Pulmonary artery endothelial cell (primary cell): Measurements from ENCODE around the gene KIFC3. TPM values are rescaled to one million over a fixed set of nuclear protein-coding genes. Genes with fewer than 3 reads are reported as not detected.
"Not testable (repeated sequence)": the region's sequence is repeated elsewhere in the genome, so short reads cannot be mapped to it uniquely, and the experiment has no call there.

Experiments used
- DNase-seq: peaks from one replicate; pipeline ENCODE4 v3.0.0-alpha.2; 2011; ENCODE audit warnings: low read depth, low spot score
- total RNA-seq: library from RNA; depleted of rRNA; stranded (reverse); fragments of >200 nt; gene quantifications from 2 replicates; pipeline ENCODE4 v1.2.3, GENCODE V29; 2014

The KIFC3 gene
- total RNA-seq, 1 donor from 2014 or later, result 53.3 TPM

- no peak for DNase-seq
Observed at GRCh38 chr16:57804111-57804837, 2.0 kb upstream of the KIFC3 start.

- DNase-seq, result no peak
Observed at GRCh38 chr16:57803134-57803990, 1.1 kb upstream of the KIFC3 start.

- no peak for DNase-seq
Observed at GRCh38 chr16:57801809-57802340, 416 bp downstream of the KIFC3 start.

GRCh38 chr16:57801098-57801808 is 1.0 kb downstream of the KIFC3 start:
- no peak for DNase-seq

- no peak for DNase-seq
Observed at GRCh38 chr16:57800200-57801097, 1.8 kb downstream of the KIFC3 start.

GRCh38 chr16:57799600-57800199 is 2.6 kb downstream of the KIFC3 start:
- DNase-seq, result no peak

GRCh38 chr16:57798953-57799599 is 3.2 kb downstream of the KIFC3 start:
- DNase-seq, result no peak

- no peak for DNase-seq
Observed at GRCh38 chr16:57798267-57798810, 4.0 kb downstream of the KIFC3 start.

- DNase-seq, result no peak
Observed at GRCh38 chr16:57797526-57798266, 4.6 kb downstream of the KIFC3 start.

- no peak for DNase-seq
Observed at GRCh38 chr16:57797216-57797525, 5.1 kb downstream of the KIFC3 start.

GRCh38 chr16:57796014-57796413 is 6.3 kb downstream of the KIFC3 start:
- DNase-seq, result not testable (repeated sequence)

GRCh38 chr16:57795431-57795878 is 6.8 kb downstream of the KIFC3 start:
- DNase-seq, result no peak

GRCh38 chr16:57794849-57795430 is 7.4 kb downstream of the KIFC3 start:
- no peak for DNase-seq

GRCh38 chr16:57791893-57792461 is 10.3 kb downstream of the KIFC3 start:
- no peak for DNase-seq

- DNase-seq, result no peak
Observed at GRCh38 chr16:57791195-57791892, 10.9 kb downstream of the KIFC3 start.

- no peak for DNase-seq
Observed at GRCh38 chr16:57788951-57789350, 13.3 kb downstream of the KIFC3 start.

- DNase-seq, result no peak
Observed at GRCh38 chr16:57788252-57788841, 13.9 kb downstream of the KIFC3 start.
